ENCODE data around the gene FOSL1.

- no peak for TF ChIP-seq POLR2A (IDR thresholded peaks at IDR 0.05; ENCODE audit: low read depth)
- no peak for TF ChIP-seq CTCF (IDR thresholded peaks at IDR 0.05)
Measured at GRCh38 chr11:65854852-65855837, 45.0 kb downstream of the FOSL1 start.
